NK-92 (cell line): ENCODE measurements around the gene COL5A1.

ENCODE experiments used
- DNase-seq: peaks from one replicate; lab custom pipeline; 2025; ENCODE audit not compliant: unreplicated experiment; lab: John Stamatoyannopoulos, UW

COL5A1 gene

DNA sequence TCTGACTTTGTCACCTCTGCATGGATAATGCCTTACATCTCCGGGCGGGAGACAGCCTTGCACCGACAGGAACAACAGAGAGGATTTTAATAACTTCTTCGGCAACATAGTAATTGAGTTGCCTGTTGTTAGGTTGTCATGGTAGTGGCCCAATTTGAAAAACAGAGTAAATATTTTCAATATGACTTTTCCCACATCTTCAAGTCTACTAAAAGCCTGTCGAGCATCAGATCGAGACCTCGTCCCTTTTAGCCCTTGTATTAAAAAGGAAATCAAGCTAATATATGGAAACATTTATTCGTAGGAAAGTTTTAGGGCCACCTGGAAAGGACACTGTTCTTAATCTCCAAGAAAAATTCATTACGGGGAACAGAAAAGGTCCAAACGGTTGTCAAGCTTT, 168.2 kb downstream of the COL5A1 start:
- DNase-seq, result no peak

DNA sequence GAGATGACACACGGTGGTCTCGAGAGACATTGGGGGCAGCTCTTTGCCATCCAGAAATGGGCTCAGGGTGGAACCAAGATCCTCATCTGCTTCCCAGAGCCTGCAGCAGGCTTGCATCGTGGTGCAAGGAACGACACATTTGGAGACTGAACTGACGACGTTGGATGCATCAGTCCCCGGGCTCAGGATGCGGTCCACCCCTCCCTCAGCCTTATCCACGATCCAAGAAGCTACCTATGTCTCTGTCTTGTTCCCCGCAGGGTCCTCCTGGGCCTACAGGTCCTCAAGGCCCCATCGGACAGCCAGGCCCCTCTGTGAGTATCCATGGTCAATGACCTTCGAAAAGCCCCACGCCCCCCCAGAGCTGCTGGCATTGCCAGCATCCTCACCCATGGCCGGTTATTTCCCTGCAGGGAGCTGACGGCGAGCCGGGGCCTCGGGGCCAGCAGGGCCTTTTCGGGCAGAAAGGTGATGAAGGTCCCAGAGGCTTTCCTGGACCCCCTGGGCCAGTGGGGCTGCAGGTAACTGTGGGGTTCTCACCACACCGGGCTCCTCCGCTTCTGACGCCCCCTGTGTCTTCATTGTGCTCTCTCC, 169.6 kb downstream of the COL5A1 start:
- no peak for DNase-seq

DNA sequence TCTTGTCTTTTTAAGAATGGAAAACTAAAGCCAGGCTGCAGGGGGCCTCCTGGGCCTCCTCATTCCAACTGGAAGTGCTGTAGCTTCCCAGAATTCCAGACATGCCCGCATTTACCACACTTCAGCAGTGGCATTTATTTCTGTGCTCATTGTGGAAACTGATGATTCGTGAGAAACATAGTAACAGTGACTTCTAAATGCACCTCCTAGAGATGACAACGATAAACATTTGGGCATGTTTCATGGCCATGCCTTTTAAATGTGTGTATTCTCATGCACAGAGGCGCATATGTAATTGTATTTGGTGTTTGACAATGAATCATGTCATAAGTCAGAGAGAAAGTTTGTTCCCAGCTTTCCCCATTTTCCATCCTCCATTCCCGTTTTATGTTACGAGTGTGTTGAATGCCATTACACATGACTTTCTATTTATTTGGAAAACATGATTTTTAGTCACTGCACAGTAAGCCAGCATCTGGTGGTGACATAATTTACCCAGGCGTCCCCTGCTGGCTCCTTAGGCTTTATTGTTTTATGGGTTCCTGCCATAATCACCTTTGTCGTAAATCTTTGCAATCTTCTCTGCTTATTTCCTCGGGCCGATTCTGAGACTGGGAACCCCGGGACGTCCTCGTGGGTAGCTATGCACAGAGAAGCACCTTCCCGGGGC, 170.2 kb downstream of the COL5A1 start:
- no peak for DNase-seq

DNA sequence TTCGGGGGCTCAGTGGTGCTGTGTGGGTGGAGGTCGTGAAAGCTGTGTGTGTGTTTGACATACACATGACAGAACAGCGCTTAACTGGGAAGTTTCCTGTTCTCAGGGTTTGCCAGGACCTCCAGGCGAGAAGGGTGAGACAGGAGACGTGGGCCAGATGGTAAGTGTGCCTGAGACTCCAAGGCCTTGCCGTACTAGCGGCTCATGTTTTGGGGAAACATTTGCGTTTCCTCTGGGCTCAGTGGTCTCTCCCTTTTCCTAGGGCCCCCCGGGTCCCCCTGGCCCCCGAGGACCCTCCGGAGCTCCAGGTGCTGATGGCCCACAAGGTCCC, 170.7 kb downstream of the COL5A1 start:
- DNase-seq, result no peak

DNA sequence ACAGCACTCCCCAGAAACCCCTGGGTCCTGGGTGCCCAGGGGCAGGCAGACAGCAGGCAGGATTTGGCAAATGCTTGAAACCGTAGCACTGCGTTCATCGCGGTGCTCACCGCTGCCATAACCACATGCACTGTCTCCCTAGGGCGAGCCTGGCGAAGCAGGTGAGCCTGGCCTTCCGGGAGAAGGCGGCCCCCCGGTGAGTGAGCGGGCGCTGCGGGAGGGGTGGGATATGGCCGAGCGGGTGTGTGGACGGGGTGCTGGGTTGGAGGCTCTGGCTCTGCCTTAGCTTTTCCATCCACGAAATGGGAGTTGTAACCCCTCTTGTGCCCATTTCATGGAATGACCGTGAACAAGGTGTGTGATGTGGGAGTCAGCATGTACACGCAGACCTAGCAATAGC, 172.2 kb downstream of the COL5A1 start:
- DNase-seq, result no peak

DNA sequence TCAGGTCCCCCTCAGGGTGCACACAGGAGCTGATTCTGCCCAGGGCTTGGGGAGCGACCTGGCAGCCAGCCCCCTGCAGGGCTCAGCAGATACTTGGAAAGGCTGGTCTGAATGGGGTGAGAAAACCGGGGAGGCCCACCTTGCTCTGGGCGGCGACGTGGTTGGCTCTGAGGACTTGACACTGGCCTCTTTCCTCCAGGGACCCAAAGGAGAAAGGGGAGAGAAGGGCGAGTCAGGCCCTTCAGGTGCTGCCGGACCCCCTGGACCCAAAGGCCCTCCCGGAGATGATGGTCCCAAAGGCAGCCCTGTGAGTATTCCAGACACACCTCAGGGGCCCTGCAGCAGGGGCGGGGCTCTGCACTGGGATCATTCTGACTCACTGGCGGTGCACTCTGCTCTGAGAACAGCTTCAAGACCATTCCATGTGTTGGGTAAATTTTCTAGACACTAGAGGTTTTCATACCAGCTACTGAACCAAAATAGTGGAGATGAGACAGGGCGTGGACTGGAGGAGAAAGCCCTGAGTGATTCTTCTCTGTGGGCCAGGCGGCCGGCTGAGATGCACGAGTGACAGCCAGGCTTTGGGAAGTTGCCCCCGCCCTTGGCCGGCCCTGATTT, 173.1 kb downstream of the COL5A1 start:
- no peak for DNase-seq

DNA sequence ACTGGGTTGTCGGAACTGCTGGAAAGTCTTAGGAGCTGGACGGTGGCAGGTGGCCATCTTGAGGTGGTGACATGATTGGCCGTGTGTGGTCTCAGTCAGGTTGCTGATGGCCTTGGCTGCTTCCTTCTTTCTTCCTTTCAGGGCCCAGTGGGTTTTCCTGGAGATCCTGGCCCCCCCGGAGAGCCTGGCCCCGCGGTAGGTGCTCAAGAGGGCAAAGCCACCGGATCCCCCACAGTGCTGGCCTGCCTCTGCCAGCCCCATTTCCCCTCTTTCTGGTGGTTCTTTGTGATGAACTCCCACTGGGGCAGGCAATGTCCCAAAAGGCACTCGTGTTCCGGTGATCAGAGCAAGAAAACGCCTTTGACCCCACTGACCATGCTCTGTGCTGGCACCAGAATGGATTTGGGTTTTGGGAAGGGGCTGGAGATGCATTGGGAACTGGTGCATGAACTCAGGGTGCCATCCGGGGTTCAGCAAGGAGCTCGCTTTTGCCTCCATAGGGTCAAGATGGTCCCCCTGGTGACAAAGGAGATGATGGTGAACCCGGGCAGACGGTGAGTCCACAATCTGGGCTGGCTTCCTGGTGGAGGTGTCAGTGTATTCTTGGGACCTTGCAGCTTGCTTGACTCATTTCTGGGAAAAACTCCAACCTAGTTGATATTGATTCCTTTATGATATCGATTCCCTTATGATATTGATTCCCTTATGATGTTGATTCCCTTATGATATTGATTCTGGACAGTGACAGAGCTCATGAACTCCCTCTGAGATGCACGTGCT, 174.0 kb downstream of the COL5A1 start:
- DNase-seq, result no peak

DNA sequence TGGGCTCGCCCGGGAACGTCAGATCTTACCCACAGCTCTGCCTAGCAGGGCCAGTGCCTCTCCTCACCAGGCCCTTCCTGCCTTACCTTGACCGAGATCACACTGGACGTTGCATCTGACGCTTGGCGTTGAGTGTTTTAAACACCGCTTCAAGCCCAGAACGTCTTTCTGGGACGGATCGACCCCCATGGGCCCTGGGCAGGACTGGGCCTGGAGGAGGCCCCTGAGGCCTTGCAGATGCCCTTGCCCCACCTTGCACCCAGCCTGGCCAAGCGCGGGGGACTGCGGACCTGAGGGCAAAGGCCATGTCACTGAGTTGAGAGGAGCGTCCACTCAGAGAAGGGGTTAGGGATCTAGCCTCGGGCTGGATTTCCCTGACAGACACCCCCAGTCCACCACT, 174.7 kb downstream of the COL5A1 start:
- DNase-seq, result no peak

DNA sequence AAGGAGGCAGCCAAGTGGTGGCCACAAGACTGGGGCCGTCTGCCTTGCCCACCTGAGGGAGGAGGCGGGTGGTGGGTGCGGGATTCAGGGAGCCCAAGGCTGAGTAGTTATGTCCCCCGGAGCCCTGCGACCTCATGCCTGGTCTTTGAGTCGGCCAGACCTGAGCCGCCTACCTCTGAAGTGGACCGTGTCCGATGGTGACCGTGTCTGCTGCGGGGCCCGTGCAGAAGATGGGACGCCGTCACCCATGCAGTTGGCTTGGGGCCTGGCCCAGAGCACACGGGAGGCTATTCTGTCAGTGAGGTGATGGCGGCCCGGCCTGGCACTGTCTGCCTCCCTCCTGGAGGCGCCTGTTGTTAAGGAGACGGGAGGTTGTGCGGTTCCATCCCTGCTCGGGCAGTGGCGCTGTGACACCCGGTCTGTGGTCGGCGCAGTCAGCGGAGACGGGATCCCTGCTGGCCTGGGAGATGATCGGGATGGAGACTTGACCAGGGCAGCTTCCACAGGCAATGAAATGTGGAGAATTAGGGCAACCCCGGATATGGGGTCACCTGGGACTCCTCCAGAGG, 176.5 kb downstream of the COL5A1 start:
- DNase-seq, result no peak

DNA sequence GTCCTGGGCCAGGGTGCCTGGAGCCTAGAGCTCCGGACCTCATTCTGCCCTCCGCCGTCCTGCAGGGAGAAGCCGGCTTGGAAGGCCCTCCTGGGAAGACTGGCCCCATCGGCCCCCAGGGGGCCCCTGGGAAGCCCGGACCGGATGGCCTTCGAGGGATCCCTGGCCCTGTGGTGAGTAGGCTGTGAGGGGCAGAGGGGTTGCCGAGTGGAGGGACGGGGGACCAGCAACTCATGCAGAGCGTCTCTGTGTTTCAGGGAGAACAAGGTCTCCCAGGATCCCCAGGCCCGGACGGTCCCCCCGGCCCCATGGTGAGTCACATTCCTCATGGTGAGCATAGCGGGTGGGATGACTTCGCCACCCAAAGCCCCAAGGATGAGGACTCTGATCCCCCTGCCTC, 177.0 kb downstream of the COL5A1 start:
- DNase-seq, result no peak

DNA sequence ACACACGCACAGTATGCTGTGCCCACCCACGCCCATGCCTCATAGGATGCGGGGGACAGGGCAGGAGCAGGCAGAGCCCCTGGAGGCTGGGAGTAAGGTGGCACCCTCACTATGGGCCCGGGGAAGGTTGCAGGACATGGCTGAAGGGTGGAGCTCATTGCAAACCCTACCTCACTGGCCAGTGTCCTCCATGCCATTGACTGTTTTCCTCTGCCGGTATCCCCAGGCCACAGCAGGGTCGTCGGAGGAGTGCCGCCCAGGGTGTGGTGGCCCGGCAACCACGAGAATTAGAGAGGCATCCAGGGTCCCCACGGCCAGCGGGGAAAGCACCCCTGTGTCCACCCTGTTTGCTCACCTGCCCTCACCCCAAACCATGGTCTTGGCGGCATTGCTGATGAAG, 179.3 kb downstream of the COL5A1 start:
- no peak for DNase-seq

DNA sequence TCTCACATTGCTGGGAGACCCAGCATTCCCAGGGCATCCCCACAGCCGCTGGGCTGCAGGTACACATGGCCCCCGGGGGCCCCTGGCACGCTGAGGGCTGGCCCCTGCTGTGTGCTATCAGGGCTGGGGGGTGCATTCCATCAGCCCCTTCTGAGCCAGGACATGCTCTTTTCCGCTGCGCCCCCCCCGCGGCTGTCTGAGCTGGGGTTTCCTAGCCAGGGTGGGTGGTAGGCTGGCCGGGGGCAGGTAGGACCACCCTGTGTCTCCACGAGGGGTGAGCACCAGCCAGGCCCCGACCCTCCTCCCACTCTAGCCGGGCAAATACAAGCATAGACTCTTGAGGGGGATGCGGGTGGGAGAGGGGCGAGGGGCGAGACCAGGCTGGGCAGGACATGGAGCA, 180.9 kb downstream of the COL5A1 start:
- no peak for DNase-seq

DNA sequence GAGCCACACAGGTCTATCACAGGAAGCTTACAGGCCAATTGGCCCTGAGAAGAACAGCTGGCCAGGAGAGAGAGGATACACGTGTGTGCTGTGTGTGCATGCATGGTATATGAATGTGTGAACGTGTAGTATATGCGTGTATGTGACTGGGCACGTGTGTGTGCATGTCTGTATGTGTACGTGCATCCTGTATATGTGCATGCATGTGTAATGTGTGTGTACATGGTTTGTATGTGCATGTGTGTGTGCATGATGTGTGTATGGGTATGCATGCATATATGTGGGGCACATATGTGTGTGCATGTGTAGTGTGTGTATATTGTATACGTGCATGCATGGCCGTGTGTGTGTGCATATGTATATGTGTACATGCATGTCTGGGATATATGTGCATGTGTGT, 182.0 kb downstream of the COL5A1 start:
- no peak for DNase-seq

DNA sequence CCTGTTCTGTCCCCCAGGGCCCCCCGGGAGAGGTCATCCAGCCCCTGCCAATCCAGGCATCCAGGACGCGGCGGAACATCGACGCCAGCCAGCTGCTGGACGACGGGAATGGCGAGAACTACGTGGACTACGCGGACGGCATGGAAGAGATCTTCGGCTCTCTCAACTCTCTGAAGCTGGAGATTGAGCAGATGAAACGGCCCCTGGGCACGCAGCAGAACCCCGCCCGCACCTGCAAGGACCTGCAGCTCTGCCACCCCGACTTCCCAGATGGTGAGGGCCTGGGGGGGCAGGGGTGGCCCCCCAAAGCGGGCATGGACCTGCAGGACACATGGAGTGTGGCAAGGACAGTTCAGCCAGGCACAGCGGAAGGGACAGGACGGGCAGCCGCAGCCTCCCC, 183.0 kb downstream of the COL5A1 start:
- DNase-seq, result no peak

DNA sequence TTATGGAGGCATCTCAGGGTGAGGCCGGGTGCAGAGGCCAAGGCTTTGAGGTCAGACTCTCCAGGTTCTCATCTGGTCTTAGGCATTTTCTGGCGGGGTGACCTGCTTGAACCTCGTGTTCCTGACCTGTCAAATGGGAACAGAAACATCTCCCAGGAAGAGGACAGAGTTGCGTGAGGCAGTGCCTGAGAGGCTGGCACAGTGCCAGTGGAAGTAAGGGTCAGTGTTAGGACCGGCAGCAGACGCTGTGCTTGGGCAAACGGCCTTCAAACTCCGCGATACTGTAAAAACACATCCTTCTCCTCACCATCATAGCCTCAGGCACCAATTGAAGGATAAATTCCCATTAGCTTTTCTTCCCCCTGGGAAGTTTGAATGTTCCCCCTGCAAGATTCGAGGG, 183.4 kb downstream of the COL5A1 start:
- no peak for DNase-seq

DNA sequence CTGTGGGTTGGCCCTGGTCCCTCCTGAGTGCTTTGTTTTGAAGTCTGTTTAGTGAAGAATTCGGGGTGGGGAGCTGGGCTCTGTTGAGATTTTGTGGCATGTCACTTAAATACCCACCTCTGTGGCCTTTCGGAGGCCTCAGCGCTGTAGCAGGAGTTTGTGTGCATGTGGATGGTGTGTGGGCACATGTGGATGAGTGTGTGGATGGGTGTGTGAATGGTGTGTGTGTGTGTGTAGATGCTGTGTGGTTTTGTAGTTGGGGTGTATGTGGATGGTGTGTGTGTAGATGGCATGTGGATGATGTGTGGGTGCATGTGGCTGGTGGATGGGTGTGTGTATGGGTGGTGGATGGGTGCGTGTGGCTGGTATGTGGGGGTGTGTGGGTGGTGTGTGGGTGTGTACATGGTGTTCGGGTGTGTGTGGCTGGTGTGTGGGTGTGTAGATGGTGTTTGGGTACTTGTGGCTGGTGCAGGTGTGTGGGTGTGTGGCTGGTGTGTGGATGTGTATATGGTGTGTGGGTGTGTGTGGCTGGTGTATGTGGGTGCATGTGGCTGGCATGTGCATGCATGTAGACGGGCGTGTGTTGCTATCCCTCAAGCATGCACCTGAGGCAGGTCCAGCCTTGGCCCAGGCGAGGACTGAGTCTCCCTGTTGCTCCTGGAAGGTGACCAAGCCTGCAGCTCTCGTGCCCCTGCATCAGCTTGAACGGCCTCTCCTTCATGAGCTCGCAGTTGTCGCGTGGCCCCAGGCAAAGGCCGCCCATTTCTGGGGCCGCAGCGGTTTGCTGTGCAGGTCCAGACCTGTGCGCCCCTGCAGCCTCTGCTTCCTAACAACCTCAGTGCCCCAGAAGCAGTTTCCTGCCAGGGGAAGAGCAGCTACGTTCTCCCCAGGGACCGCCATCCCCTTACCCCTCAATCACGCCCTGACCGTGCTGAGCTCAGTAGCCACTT, 185.0 kb downstream of the COL5A1 start:
- no peak for DNase-seq

DNA sequence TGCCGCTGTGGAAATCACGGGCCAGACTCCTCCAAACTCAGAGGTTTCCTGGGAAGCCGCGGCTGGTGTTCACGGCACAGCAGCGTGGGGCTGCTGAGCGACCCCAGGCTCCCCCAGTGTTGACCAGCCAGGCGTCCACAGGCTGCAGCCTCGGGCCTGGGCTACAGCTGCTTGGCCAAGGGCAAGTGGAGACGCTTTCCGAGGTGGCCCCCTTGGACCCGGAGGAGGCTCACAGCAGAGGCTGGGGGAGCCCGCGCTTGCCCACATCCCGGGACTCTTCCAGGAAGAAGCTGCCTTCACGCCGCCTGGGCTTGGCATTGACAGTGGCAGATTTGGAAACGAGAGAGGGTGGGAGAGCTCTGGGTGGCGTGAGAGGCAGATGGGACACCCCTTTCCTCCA, 186.0 kb downstream of the COL5A1 start:
- no peak for DNase-seq

DNA sequence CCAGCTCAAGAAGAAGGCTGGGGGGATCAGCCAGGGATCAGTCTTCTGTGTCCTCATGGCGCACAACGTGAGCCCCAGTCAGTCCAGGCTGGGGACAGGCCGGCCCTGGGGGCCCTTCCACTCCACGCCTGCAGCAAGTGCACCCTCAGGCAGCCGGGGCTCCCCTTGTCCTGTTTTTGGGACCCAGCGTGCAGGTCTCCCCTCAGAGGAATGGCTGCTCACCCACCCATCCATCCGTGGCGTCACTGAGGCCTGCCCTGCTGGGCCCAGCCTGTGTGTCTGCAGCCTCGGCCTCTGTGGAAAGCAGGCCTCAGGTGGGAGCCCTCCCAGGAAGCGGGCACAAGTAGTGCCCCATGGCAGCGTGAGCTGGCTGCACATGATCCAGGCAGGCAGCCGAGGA, 186.4 kb downstream of the COL5A1 start:
- DNase-seq, result no peak

DNA sequence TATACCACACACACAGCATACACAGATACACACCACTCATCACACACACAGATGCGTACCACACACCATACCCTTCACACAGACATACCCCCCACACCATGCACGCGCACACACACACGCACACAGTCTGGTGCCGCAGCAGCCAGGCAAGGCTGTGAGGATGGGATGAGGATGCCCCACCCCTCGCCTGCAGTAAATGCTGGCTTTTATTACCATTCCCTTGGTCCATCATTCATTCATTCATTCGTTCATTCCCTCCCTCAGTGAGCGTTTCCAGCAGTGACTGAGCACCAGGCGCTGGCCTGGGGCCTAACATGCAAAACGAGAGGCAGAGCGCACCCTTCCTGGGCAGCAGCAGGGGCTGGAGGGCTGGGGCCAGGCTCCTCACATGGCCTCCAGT, 187.3 kb downstream of the COL5A1 start:
- DNase-seq, result no peak

DNA sequence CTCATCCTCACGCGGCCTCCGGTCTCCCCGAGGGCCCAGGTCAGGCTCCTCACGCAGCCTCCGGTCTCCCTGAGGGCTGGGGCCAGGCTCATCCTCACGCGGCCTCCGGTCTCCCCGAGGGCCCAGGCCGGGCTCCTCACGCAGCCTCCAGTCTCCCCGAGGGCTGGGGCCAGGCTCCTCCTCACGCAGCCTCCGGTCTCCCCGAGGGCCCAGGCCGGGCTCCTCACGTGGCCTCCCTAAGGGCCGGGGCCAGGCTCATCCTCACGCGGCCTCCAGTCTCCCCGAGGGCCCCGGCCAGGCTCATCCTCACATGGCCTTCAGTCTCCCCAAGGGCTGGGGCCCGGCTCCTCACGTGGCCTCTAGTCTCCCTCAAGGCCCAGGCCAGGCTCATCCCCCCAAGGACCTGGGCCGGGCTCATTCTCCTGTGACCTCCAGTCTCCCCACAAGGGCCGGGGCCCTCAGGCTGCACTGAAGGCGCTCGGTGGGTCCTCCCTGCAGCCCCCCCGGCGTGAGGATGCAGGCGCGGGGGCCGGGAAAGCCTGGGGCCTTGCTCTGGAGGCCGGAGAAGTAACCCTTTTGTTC, 187.8 kb downstream of the COL5A1 start:
- DNase-seq, result no peak
